H1 (cell line): ENCODE results near the gene CAST. TPM values are rescaled to one million over a fixed set of nuclear protein-coding genes. Genes with fewer than 3 reads are reported as not detected.

Experiments
- CTCF ChIA-PET: fragments of 300-600 bp; sonication (Branson Sonifier 250); formaldehyde crosslinking; loops from one replicate; lab custom pipeline; 2021; ENCODE audit not compliant: partially characterized antibody; lab: Charles Lee
- POLR2A ChIA-PET: fragments of 300-600 bp; sonication (Branson Sonifier 250); formaldehyde crosslinking; loops from one replicate; lab custom pipeline; 2021; ENCODE audit warnings: inconsistent platforms; ENCODE audit not compliant: partially characterized antibody; lab: Charles Lee
- DNase-seq, 2 experiments: peaks; one replicate each; pipeline versions ENCODE4 v3.0.0 to v3.0.0-alpha.2; 2010 to 2022; ENCODE audit warnings: low spot score in 2 of 2, low read depth in 1 of 2, mixed read lengths in 1 of 2
- FAIRE-seq: peaks from 2 replicates; lab custom pipeline; 2011; peaks lifted over from hg19 to GRCh38; lab: Jason Lieb, UNC
- H2AFZ ChIP-seq: 2 replicates; pipeline ENCODE4 v1.8.1; 2012; ENCODE audit warnings: low read length, inconsistent platforms
- H2AK5ac ChIP-seq: 2 replicates; pipeline ENCODE4 v1.6.1; 2013; ENCODE audit warnings: low read depth, low read length
- H2BK120ac ChIP-seq: replicated peaks from 2 replicates; pipeline ENCODE3; 2013; ENCODE audit warnings: low read depth, low read length, inconsistent platforms
- H2BK12ac ChIP-seq: 2 replicates; pipeline ENCODE4 v1.6.1; 2013; ENCODE audit warnings: low read depth, low read length
- H2BK15ac ChIP-seq: 2 replicates; pipeline ENCODE4 v1.6.1; 2013; ENCODE audit warnings: low read length
- H2BK20ac ChIP-seq: 2 replicates; pipeline ENCODE4 v1.6.1; 2013; ENCODE audit warnings: low read length
- H2BK5ac ChIP-seq: 2 replicates; pipeline ENCODE4 v1.6.1; 2013; ENCODE audit warnings: low read depth, low read length
- H3K14ac ChIP-seq: 2 replicates; pipeline ENCODE4 v1.6.1; 2013; ENCODE audit warnings: inconsistent platforms; ENCODE audit not compliant: insufficient read length
- H3K18ac ChIP-seq: 2 replicates; pipeline ENCODE4 v1.6.1; 2013; ENCODE audit warnings: low read length; ENCODE audit errors: extremely low read depth
- H3K23ac ChIP-seq: 2 replicates; pipeline ENCODE4 v1.6.1; 2013; ENCODE audit warnings: inconsistent platforms; ENCODE audit not compliant: insufficient read length
- H3K23me2 ChIP-seq: 2 replicates; pipeline ENCODE4 v1.6.1; 2013; ENCODE audit warnings: low read depth, low read length
- H3K27ac ChIP-seq: 2 replicates; pipeline ENCODE4 v1.6.1; 2011; ENCODE audit warnings: low read depth, low read length, inconsistent platforms
- H3K27me3 ChIP-seq, 4 experiments: replicated peaks in 1 of 4; 1 replicate in 1 of 4; 2 replicates in 3 of 4; pipeline versions ENCODE4 v1.6.1 to v1.8.1; 2011 to 2013; ENCODE audit warnings: low read length in 3 of 4, mild to moderate bottlenecking in 3 of 4, inconsistent platforms in 2 of 4, mixed read lengths in 2 of 4, moderate library complexity in 1 of 4; ENCODE audit not compliant: control insufficient read depth in 3 of 4, insufficient read depth in 3 of 4; ENCODE audit errors: extremely low read depth in 1 of 4
- H3K36me3 ChIP-seq, 4 experiments: 2 replicates each; pipeline versions ENCODE4 v1.6.1 to v1.8.1; 2011 to 2013; ENCODE audit warnings: mild to moderate bottlenecking in 4 of 4, low read length in 3 of 4, moderate library complexity in 2 of 4, control low read depth in 1 of 4, inconsistent platforms in 1 of 4; ENCODE audit not compliant: insufficient read depth in 4 of 4, control insufficient read depth in 2 of 4
- H3K4ac ChIP-seq: replicated peaks from 2 replicates; pipeline ENCODE3; 2013; ENCODE audit warnings: low read length, low read depth, mixed read lengths, inconsistent platforms; ENCODE audit not compliant: insufficient read length
- H3K4me1 ChIP-seq, 4 experiments: replicated peaks in 1 of 4; 1 replicate in 1 of 4; 2 replicates in 3 of 4; pipeline versions ENCODE4 v1.6.1 to v1.8.1; 2011 to 2013; ENCODE audit warnings: low read length in 3 of 4, inconsistent platforms in 2 of 4, mixed read lengths in 1 of 4; ENCODE audit not compliant: insufficient read depth in 4 of 4, control insufficient read depth in 3 of 4
- H3K4me2 ChIP-seq, 2 experiments: 2 replicates each; pipeline versions ENCODE4 v1.6.1 to v1.8.1; 2011 to 2013; ENCODE audit warnings: low read depth in 2 of 2, low read length in 2 of 2, control low read depth in 1 of 2, inconsistent platforms in 1 of 2, mild to moderate bottlenecking in 1 of 2; ENCODE audit not compliant: insufficient read depth in 1 of 2
- H3K4me3 ChIP-seq, 4 experiments: fragments of 200-600, 300-600 bp in 1 of 4; sonication (generic), shearing (Covaris generic), sonication (Bioruptor Twin) in 1 of 4; 2 replicates each; pipeline versions ENCODE4 v1.5.1 to v1.8.1; 2011 to 2016; ENCODE audit warnings: low read length in 4 of 4, low read depth in 3 of 4, control low read depth in 2 of 4, inconsistent platforms in 2 of 4, mild to moderate bottlenecking in 2 of 4, mixed read lengths in 1 of 4, moderate library complexity in 1 of 4; ENCODE audit not compliant: insufficient read depth in 2 of 4; ENCODE audit errors: extremely low read depth in 1 of 4
- H3K56ac ChIP-seq: replicated peaks from 2 replicates; pipeline ENCODE3; 2013; ENCODE audit warnings: low read depth, mild to moderate bottlenecking, mixed read lengths, low read length, inconsistent platforms; ENCODE audit not compliant: insufficient read length
- H3K79me1 ChIP-seq: 2 replicates; pipeline ENCODE4 v1.6.1; 2013; ENCODE audit warnings: low read depth, low read length, control low read depth
- H3K79me2 ChIP-seq, 2 experiments: 2 replicates each; pipeline versions ENCODE4 v1.6.1 to v1.8.1; 2012 to 2013; ENCODE audit warnings: low read length in 2 of 2, mild to moderate bottlenecking in 2 of 2, inconsistent platforms in 1 of 2; ENCODE audit not compliant: insufficient read depth in 2 of 2, control insufficient read depth in 1 of 2
- H3K9ac ChIP-seq, 4 experiments: replicated peaks in 1 of 4; 1 replicate in 1 of 4; 2 replicates in 3 of 4; pipeline versions ENCODE4 v1.6.1 to v1.8.1; 2011 to 2013; ENCODE audit warnings: low read depth in 3 of 4, low read length in 3 of 4, control low read depth in 2 of 4, mild to moderate bottlenecking in 2 of 4, moderate library complexity in 2 of 4, inconsistent platforms in 1 of 4; ENCODE audit errors: extremely low read depth in 1 of 4
- H3K9me3 ChIP-seq, 2 experiments: 2 replicates each; pipeline versions ENCODE4 v1.6.1 to v1.8.1; 2012 to 2013; ENCODE audit warnings: mild to moderate bottlenecking in 2 of 2, moderate library complexity in 2 of 2, control low read depth in 1 of 2, inconsistent platforms in 1 of 2, low read depth in 1 of 2, low read length in 1 of 2, mixed read lengths in 1 of 2; ENCODE audit not compliant: insufficient read depth in 2 of 2
- H4K20me1 ChIP-seq, 2 experiments: replicated peaks in 1 of 2; 2 replicates each; pipeline versions ENCODE3 to v1.8.1; 2011 to 2013; ENCODE audit warnings: inconsistent platforms in 2 of 2, low read length in 2 of 2, mild to moderate bottlenecking in 1 of 2; ENCODE audit not compliant: insufficient read depth in 2 of 2, control insufficient read depth in 1 of 2
- H4K5ac ChIP-seq: 2 replicates; pipeline ENCODE4 v1.6.1; 2013; ENCODE audit warnings: low read length, low read depth, mixed read lengths, inconsistent platforms; ENCODE audit not compliant: insufficient read length
- H4K8ac ChIP-seq: 2 replicates; pipeline ENCODE4 v1.8.0; 2013; ENCODE audit warnings: mild to moderate bottlenecking, moderate library complexity, low read length, inconsistent platforms; ENCODE audit not compliant: insufficient read depth; ENCODE audit errors: extremely low read depth
- H4K91ac ChIP-seq: replicated peaks from 2 replicates; pipeline ENCODE3; 2013; ENCODE audit warnings: low read length, mixed read lengths, inconsistent platforms; ENCODE audit not compliant: insufficient read length
- CHD1 ChIP-seq: IDR thresholded peaks from 2 replicates; pipeline ENCODE4 v1.6.1; 2012; ENCODE audit warnings: low read depth, low read length, improper control_type of control experiment
- GABPA ChIP-seq: IDR thresholded peaks from 2 replicates; pipeline ENCODE4 v1.6.1; 2011; ENCODE audit warnings: mild to moderate bottlenecking, low read length, moderate library complexity, borderline replicate concordance; ENCODE audit not compliant: insufficient read depth
- NANOG ChIP-seq: IDR thresholded peaks from 2 replicates; pipeline ENCODE4 v1.6.1; 2011; ENCODE audit warnings: low read length, low read depth, mild to moderate bottlenecking, inconsistent platforms; ENCODE audit not compliant: insufficient read depth, poor library complexity, severe bottlenecking
- SP1 ChIP-seq: IDR thresholded peaks from 2 replicates; pipeline ENCODE4 v1.6.1; 2011; ENCODE audit warnings: low read depth, low read length
- SUZ12 ChIP-seq: fragments of 200-600 bp; sonication (generic); IDR thresholded peaks from 2 replicates; pipeline ENCODE4 v1.6.1; 2012; ENCODE audit warnings: mild to moderate bottlenecking, inconsistent platforms, low read length, moderate library complexity, mixed read lengths
- WGBS, 2 experiments: shearing (Covaris generic) in 1 of 2; methylation state at CpG; one replicate each; pipeline versions ENCODE4 v1.1.6 to v1.1.7; 2013 to 2015; ENCODE audit warnings: low lambda C conversion rate in 2 of 2, mixed read lengths in 2 of 2, inconsistent platforms in 1 of 2, low coverage in 1 of 2, missing lambda C conversion rate in 1 of 2; ENCODE audit not compliant: insufficient replicate concordance in 2 of 2, insufficient coverage in 1 of 2, insufficient read length in 1 of 2; ENCODE audit errors: extremely low coverage in 1 of 2, missing lambda C conversion rate in 1 of 2; 5-methylcytosine and 5-hydroxymethylcytosine counted together
- polyA plus RNA-seq, 7 experiments: library from polyadenylated mRNA; depleted of rRNA in 3 of 7; stranded (reverse) in 5 of 7; unstranded in 2 of 7; fragments of >200 nt in 5 of 7; fragments of 200-250 nt in 2 of 7; gene quantifications; 1 replicate in 5 of 7; 2 replicates in 1 of 7; 4 replicates in 1 of 7; pipeline versions ENCODE4 v1.2.1 to v1.2.3, GENCODE V29; 2011 to 2013; ENCODE audit warnings: missing spikeins in 2 of 7, mixed read lengths in 2 of 7
- total RNA-seq: library from RNA; stranded (reverse); fragmentation: NEBNext Ultra II Directional; extraction: Animal tissue kit (Norgen Biotek cat#: 25700); gene quantifications from 2 replicates; pipeline ENCODE4 v1.2.1, GENCODE V29; 2021
- TF ChIP-seq, protein P1 (sequence below): IDR thresholded peaks from 2 replicates; pipeline ENCODE4 v1.6.1; 2012; ENCODE audit warnings: low read length, inconsistent platforms

Gene CAST
- total and polyA plus RNA-seq, 2 of the 8 experiments (the other 6 are each of a cell fraction or from before 2014, with no cell fraction given): 9.0 to 48.2 TPM

DNA sequence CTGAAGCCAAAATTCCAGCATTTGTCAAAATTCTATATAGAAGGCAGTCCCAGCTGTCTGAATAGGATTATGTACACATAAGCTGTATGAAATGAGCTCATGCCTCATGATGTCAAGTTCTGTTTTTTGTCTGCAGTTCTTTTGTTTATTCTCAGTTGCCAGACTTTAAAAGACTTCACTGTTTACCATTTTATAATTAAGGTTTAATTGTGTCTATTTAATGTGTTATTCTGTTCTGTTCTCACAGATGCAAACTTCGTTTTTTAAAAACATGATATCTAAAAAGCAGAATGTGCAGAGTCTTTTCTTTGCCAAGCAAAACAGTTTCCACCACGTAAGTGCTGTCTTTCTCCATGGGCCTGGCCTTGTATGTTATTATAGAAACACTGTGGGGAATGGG lies 114.4 kb downstream of the CAST start:
- H2AK5ac ChIP-seq: no peak overlapping the region
- TF ChIP-seq, protein P1, sequence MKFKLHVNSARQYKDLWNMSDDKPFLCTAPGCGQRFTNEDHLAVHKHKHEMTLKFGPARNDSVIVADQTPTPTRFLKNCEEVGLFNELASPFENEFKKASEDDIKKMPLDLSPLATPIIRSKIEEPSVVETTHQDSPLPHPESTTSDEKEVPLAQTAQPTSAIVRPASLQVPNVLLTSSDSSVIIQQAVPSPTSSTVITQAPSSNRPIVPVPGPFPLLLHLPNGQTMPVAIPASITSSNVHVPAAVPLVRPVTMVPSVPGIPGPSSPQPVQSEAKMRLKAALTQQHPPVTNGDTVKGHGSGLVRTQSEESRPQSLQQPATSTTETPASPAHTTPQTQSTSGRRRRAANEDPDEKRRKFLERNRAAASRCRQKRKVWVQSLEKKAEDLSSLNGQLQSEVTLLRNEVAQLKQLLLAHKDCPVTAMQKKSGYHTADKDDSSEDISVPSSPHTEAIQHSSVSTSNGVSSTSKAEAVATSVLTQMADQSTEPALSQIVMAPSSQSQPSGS: no peak
- TF ChIP-seq NANOG (no peak), CHD1 (no peak), SP1 (no peak), SUZ12 (no peak), GABPA (no peak)
- TF ChIP-seq, all 59 proteins: peak for 0
- ChIA-PET CTCF (interaction anchor here (0.8 to 2.0 kb wide), 3 partner anchors 9 to 366 kb away, joined by 3 to 8 read pairs (median 3); partner anchors contain the start of gene LIX1), POLR2A (no interaction called here)
- no peak overlapping the region for H4K8ac ChIP-seq
- no peak overlapping the region for H3K56ac ChIP-seq
- H4K5ac ChIP-seq: no peak overlapping the region
- no peak overlapping the region for H2AFZ ChIP-seq
- H3K27me3 ChIP-seq: no peaks in the 10 kb centered on the region
- peaks cover 0 to 7% (median 2%) of the 10 kb centered on the region in 4 experiments; a peak in 3 of 8 replicates for H3K36me3 ChIP-seq
- no peaks in the 10 kb centered on the region for H3K9me3 ChIP-seq
- H3K4me1 ChIP-seq: no peaks in the 10 kb centered on the region
- H3K4ac ChIP-seq: no peak overlapping the region
- no peak overlapping the region for H3K9ac ChIP-seq
- no peak overlapping the region for H4K91ac ChIP-seq
- no peaks in the 10 kb centered on the region for H3K79me2 ChIP-seq
- no peak overlapping the region for H2BK12ac ChIP-seq
- no peaks in the 10 kb centered on the region for H4K20me1 ChIP-seq
- H3K4me3 ChIP-seq: no peak overlapping the region
- no peak overlapping the region for H3K27ac ChIP-seq
- FAIRE-seq (no peak), DNase-seq (no peak)
- H2BK120ac ChIP-seq: no peak overlapping the region
- no peak overlapping the region for H3K18ac ChIP-seq
- H3K79me1 ChIP-seq: no peaks in the 10 kb centered on the region
- no peak overlapping the region for H3K14ac ChIP-seq
- no peak overlapping the region for H2BK5ac ChIP-seq
- no peaks in the 10 kb centered on the region for H3K23me2 ChIP-seq
- WGBS, 2 experiments: 85% methylated on average over 2 of the region's 2 CpGs; no CpG with 5 or more reads in 1 of the 2 experiments
- no peak overlapping the region for H2BK15ac ChIP-seq
- H3K23ac ChIP-seq: no peak overlapping the region
- H2BK20ac ChIP-seq: no peak overlapping the region
- no peak overlapping the region for H3K4me2 ChIP-seq
